ENCODE data around the gene RHOD.

DNA sequence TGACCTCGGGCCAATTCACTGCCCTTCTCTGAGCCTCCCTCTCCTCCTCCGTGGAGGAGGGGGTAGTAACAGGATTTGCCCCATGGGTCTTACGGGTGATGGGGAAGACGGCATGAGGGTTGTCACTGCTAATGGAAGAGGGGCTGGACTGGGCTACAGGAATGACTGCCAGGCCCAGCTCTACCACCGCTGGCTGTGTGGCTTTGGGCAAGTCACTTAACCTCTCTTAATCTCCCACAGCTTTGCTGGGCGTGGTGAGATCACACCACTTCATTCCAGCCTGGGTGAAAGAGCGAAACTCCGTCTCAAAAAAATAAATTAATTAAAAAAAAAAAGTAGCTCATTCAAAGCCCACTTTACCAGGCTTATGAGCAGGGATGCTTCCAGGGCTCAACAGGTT is 30.9 kb upstream of the RHOD start:
- TF ChIP-seq POLR2A (IDR thresholded peaks at IDR 0.05) = no peak
- TF ChIP-seq, protein P1, sequence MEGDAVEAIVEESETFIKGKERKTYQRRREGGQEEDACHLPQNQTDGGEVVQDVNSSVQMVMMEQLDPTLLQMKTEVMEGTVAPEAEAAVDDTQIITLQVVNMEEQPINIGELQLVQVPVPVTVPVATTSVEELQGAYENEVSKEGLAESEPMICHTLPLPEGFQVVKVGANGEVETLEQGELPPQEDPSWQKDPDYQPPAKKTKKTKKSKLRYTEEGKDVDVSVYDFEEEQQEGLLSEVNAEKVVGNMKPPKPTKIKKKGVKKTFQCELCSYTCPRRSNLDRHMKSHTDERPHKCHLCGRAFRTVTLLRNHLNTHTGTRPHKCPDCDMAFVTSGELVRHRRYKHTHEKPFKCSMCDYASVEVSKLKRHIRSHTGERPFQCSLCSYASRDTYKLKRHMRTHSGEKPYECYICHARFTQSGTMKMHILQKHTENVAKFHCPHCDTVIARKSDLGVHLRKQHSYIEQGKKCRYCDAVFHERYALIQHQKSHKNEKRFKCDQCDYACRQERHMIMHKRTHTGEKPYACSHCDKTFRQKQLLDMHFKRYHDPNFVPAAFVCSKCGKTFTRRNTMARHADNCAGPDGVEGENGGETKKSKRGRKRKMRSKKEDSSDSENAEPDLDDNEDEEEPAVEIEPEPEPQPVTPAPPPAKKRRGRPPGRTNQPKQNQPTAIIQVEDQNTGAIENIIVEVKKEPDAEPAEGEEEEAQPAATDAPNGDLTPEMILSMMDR (IDR thresholded peaks at IDR 0.05) = no peak
